ENCODE results near the gene FAR2. TPM values are rescaled to one million over a fixed set of nuclear protein-coding genes. Genes with fewer than 3 reads are reported as not detected.
"Not testable (repeated sequence)": the region's sequence is repeated elsewhere in the genome, so short reads cannot be mapped to it uniquely, and the experiment has no call there.

Gene FAR2
- total and polyA plus RNA-seq, 7 donors: 0.75 to 1.9 (median 1.6) TPM

GRCh38 chr12:29163146-29163545, 14.1 kb downstream of the FAR2 start:
- no peaks in the 10 kb centered on the region for H3K36me3 ChIP-seq (ENCODE audit: insufficient read depth in 1 of 2, low read depth in 1 of 2)
- TF ChIP-seq, protein P1, sequence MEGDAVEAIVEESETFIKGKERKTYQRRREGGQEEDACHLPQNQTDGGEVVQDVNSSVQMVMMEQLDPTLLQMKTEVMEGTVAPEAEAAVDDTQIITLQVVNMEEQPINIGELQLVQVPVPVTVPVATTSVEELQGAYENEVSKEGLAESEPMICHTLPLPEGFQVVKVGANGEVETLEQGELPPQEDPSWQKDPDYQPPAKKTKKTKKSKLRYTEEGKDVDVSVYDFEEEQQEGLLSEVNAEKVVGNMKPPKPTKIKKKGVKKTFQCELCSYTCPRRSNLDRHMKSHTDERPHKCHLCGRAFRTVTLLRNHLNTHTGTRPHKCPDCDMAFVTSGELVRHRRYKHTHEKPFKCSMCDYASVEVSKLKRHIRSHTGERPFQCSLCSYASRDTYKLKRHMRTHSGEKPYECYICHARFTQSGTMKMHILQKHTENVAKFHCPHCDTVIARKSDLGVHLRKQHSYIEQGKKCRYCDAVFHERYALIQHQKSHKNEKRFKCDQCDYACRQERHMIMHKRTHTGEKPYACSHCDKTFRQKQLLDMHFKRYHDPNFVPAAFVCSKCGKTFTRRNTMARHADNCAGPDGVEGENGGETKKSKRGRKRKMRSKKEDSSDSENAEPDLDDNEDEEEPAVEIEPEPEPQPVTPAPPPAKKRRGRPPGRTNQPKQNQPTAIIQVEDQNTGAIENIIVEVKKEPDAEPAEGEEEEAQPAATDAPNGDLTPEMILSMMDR (IDR thresholded peaks at IDR 0.05): no peak
- intact Hi-C loops (cut with DNase I): no loop called here
- WGBS, 3 donors: 86 to 88% (median 88%) methylated on average over 4 of the region's 4 CpGs
- no peak overlapping the region for H3K27ac ChIP-seq
- H3K9me3 ChIP-seq: no peaks in the 10 kb centered on the region
- H3K27me3 ChIP-seq (ENCODE audit: insufficient read depth in 3 of 3, low read length in 2 of 3): no peaks in the 10 kb centered on the region
- DNase-seq (no peak), ATAC-seq (no peak)
- H3K4me1 ChIP-seq: no peaks in the 10 kb centered on the region
- H3K4me3 ChIP-seq: no peak overlapping the region

DNA sequence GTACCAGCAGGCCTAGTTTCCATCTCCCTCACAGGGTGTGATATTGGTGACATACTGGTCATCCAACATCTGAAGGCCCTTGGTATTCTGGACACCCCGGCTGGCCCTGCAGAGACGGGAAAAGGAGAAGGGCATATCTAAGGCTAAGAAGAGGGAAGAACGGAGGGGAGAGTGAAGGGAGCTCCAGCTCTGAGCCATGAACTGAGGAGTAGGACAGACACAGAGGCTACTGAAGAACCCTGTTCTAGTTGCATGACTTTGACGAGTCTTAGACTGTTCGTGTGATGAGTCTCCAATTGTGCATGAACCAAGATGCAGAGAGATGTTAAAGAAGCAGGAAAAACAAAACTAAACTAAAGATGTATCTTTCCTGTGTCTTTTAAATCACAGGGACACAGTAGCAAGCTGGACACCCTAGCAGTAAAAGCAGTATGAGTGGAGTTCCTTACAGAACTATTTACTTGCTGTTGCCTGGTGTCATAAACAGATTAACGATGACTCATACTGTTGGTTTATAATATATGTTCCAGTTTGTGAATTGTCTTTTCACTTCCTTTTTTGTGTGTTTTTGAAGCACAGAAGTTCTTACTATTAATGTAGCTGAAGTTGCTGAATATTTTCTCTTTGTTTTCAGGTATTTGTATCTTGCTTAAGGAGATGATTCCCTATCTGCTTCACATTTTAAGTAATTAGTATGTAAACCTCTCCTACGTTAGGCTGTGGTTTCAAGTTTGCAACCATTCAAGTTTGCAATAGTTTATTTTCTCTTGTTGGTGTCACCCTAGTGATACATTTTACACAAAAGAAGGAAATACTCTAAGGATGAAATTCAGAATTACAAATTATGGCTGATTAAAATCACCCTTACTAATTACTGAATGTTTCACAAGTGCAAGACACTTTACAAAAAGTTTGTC, 15.7 kb downstream of the FAR2 start:
- Histone ChIP-seq H3K4me1 (no peaks in the 10 kb centered on the region), H3K27ac (no peak overlapping the region), H3K9me3 (no peaks in the 10 kb centered on the region), H3K36me3 (ENCODE audit: insufficient read depth in 1 of 2, low read depth in 1 of 2) (no peaks in the 10 kb centered on the region), H3K27me3 (ENCODE audit: insufficient read depth in 3 of 3, low read length in 2 of 3) (no peaks in the 10 kb centered on the region), H3K4me3 (no peak overlapping the region)
- TF ChIP-seq, protein P1 (IDR thresholded peaks at IDR 0.05): no peak
- 56 to 66% (median 64%) methylated on average over 7 of the region's 7 CpGs for WGBS, 3 donors
- intact Hi-C loops (cut with DNase I): no loop called here
- no peak for DNase-seq
- ATAC-seq: no peak

DNA sequence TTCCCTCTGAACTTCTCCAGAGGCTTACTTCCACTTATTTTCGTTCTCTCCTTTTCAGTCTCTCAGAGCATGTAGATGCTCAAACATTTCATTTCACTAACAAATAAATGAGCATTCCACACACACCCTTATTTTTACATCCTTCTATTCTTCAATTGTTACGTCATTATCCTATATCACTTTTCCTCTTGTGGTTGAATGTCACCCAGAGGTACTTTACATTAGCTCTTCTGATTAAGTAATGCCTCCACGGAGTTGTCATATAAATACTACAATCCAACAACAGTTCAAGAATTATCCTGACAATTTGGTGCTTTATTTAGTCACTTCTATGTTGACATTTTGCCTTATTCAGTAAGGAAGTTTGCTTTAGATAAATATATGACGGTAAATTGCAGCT, 18.4 kb downstream of the FAR2 start:
- Histone ChIP-seq H3K4me3 (no peak overlapping the region), H3K27me3 (ENCODE audit: insufficient read depth in 3 of 3, low read length in 2 of 3) (no peaks in the 10 kb centered on the region), H3K36me3 (ENCODE audit: insufficient read depth in 1 of 2, low read depth in 1 of 2) (no peaks in the 10 kb centered on the region), H3K4me1 (no peaks in the 10 kb centered on the region), H3K9me3 (no peaks in the 10 kb centered on the region), H3K27ac (no peak overlapping the region)
- ATAC-seq (no peak), DNase-seq (no peak)
- intact Hi-C loops (cut with DNase I): no loop called here
- TF ChIP-seq, protein P1 (IDR thresholded peaks at IDR 0.05): no peak
- 79 to 90% (median 90%) methylated on average over 4 of the region's 4 CpGs for WGBS, 3 donors

GRCh38 chr12:29167988-29168387, 18.9 kb downstream of the FAR2 start:
- intact Hi-C loops (cut with DNase I): no loop called here
- no peak for ATAC-seq
- Histone ChIP-seq H3K4me3 (no peak overlapping the region), H3K36me3 (ENCODE audit: insufficient read depth in 1 of 2, low read depth in 1 of 2) (no peaks in the 10 kb centered on the region), H3K27ac (no peak overlapping the region), H3K9me3 (no peaks in the 10 kb centered on the region), H3K4me1 (no peaks in the 10 kb centered on the region), H3K27me3 (ENCODE audit: insufficient read depth in 3 of 3, low read length in 2 of 3) (no peaks in the 10 kb centered on the region)
- WGBS, 3 donors: 59 to 68% (median 63%) methylated on average over 6 of the region's 6 CpGs
- TF ChIP-seq, protein P1 (IDR thresholded peaks at IDR 0.05): no peak
- no peak for DNase-seq

GRCh38 chr12:29169978-29170377, 20.9 kb downstream of the FAR2 start:
- WGBS, 3 donors: 45 to 54% (median 48%) methylated on average over 2 of the region's 2 CpGs
- H3K27ac ChIP-seq; H3K4me1 ChIP-seq; H3K27me3 ChIP-seq (ENCODE audit: insufficient read depth in 3 of 3, low read length in 2 of 3); H3K36me3 ChIP-seq (ENCODE audit: insufficient read depth in 1 of 2, low read depth in 1 of 2); DNase-seq; ATAC-seq; intact Hi-C loops (cut with DNase I); H3K4me3 ChIP-seq; H3K9me3 ChIP-seq: not testable (repeated sequence)

DNA sequence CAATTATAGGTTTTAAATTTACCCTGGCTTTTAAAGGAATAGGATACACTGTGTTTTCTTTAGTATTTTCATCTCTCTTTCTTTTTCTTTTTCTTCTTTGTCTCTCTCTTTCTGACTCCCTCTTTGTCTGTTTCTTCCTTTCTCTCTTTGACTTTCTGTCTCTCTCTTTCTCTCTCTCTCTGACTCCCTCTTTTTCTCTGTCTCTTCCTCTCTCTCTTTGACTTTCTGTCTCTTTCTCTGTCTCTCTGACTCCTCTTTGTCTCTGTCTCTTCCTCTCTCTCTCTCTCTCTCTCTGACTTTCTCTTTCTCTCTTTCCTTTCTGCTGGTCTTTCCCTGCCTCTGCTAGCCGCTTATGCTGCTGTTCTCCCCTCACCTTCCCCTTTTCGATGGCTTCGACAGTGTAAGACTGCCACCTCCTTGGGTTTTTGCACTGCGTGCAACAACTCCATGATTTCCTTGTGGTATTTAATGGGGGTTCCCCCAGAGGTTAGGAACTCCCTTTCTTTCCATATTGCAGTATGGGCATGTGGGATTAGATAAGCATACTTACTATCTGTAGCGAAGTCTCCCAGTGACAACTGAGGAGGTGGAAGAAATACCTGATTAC, 21.5 kb downstream of the FAR2 start:
- H3K9me3 ChIP-seq; H3K27me3 ChIP-seq (ENCODE audit: insufficient read depth in 3 of 3, low read length in 2 of 3); intact Hi-C loops (cut with DNase I); DNase-seq; H3K27ac ChIP-seq; H3K36me3 ChIP-seq (ENCODE audit: insufficient read depth in 1 of 2, low read depth in 1 of 2); H3K4me1 ChIP-seq; H3K4me3 ChIP-seq; ATAC-seq: not testable (repeated sequence)
- 88 to 97% (median 90%) methylated on average over 5 of the region's 5 CpGs for WGBS, 3 donors

Measured in psoas muscle (tissue), 8 donors.